Stomach (tissue), 9 donors: ENCODE results near the gene LIPG. TPM values are rescaled to one million over a fixed set of nuclear protein-coding genes. Genes with fewer than 3 reads are reported as not detected.
"Not testable (repeated sequence)": the region's sequence is repeated elsewhere in the genome, so short reads cannot be mapped to it uniquely, and the experiment has no call there.

Source experiments
- DNase-seq, 2 donors: peaks; one replicate each; pipeline versions ENCODE4 v3.0.0 to v3.0.0-alpha.2; 2013 to 2019
- H3K27ac ChIP-seq, 5 donors: fragments of 200-600 bp in 4 of 5; sonication (generic) in 4 of 5; one replicate each; pipeline ENCODE4 v1.5.1; 2013 to 2019; ENCODE audit warnings: mild to moderate bottlenecking in 1 of 5, moderate library complexity in 1 of 5
- H3K27me3 ChIP-seq, 3 donors: fragments of 200-600 bp; sonication (generic); one replicate each; pipeline ENCODE4 v1.5.1; 2017 to 2019; ENCODE audit warnings: mixed run types in 1 of 3
- H3K36me3 ChIP-seq, 4 donors: fragments of 200-600 bp; sonication (generic); 1 replicate in 3 of 4; 2 replicates in 1 of 4; pipeline ENCODE4 v1.5.1; 2016 to 2019
- H3K4me1 ChIP-seq, 4 donors: fragments of 200-600 bp; sonication (generic); one replicate each; pipeline ENCODE4 v1.5.1; 2016 to 2019
- H3K4me3 ChIP-seq, 4 donors: fragments of 200-600 bp; sonication (generic) in 3 of 4; one replicate each; pipeline ENCODE4 v1.5.1; 2016 to 2019; ENCODE audit warnings: mild to moderate bottlenecking in 1 of 4
- H3K9me3 ChIP-seq, 4 donors: fragments of 200-600 bp; sonication (generic); one replicate each; pipeline ENCODE4 v1.5.1; 2016 to 2019
- EP300 ChIP-seq: sonication (generic); formaldehyde crosslinking; IDR thresholded peaks from one replicate; pipeline ENCODE4 v1.6.1; 2017; ENCODE audit warnings: antibody characterized with exemption
- POLR2A ChIP-seq, 4 donors: fragments of 450-650 bp; IDR thresholded peaks; one replicate each; pipeline ENCODE4 v1.6.1; 2016; ENCODE audit warnings: antibody characterized with exemption in 4 of 4, control low read depth in 2 of 4, mild to moderate bottlenecking in 1 of 4, moderate library complexity in 1 of 4
- POLR2AphosphoS5 ChIP-seq, 3 donors: sonication (generic); formaldehyde crosslinking; IDR thresholded peaks; one replicate each; pipeline ENCODE4 v1.6.1; 2016; ENCODE audit warnings: antibody characterized with exemption in 3 of 3
- WGBS, 5 donors: extraction: QIAGEN DNeasy Blood & Tissue Kit in 3 of 5; methylation state at CpG; one replicate each; pipeline versions ENCODE4 v1.1.5 to v1.1.7; 2013 to 2018; 5-methylcytosine and 5-hydroxymethylcytosine counted together
- intact Hi-C: fragments of 100-400 bp; cut with DNase I; formaldehyde crosslinking; loops from one replicate; pipeline ENCODE4 v1.15.1; 2023; ENCODE audit warnings: low total_unique reads
- polyA plus RNA-seq, 3 donors: library from polyadenylated mRNA; stranded (reverse); fragments of 200-250 nt; gene quantifications; one replicate each; pipeline ENCODE4 v1.2.3, GENCODE V29; 2013
- total RNA-seq, 5 donors: library from RNA; depleted of rRNA; stranded (reverse); fragments of >200 nt; gene quantifications; one replicate each; pipeline versions ENCODE4 v1.1.0 to v1.2.3, GENCODE V29; 2014 to 2016
- TF ChIP-seq, protein P1 (sequence below), 7 experiments: fragments of 450-650 bp in 4 of 7; fragments of 200-600 bp in 3 of 7; sonication (generic) in 3 of 7; IDR thresholded peaks; one replicate each; pipeline ENCODE4 v1.5.1; 2016 to 2019; ENCODE audit warnings: antibody characterized with exemption in 7 of 7, control low read depth in 2 of 7, mild to moderate bottlenecking in 1 of 7
- donor health status: healthy with polysubstance abuse.
- donor health status: Bipolar disorder and iron deficiency.
- donor health status: healthy.

LIPG gene
- total and polyA plus RNA-seq, 8 donors, result 0.76 to 6.2 (median 3.2) TPM

DNA sequence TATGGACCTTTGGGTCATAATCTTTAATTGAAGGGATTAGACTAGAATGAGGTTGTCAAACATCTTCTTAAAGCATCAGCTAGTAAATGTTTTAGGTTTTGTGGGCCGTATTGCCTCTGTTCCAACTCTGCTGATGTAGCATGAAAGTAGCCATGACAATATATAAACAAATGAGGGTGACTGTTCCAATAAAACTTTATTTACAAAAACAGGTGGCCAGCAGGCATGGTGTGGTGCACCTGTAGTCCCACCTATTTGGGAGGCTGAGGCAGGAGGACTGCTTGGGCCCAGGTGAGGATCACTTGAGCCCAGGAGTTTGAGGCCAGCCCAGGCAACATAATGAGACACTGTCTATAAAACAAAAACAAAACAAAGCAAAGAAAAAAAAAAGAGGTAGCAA, 18.4 kb downstream of the LIPG start:
- TF ChIP-seq EP300 (no peak), POLR2AphosphoS5 (IDR thresholded peaks at IDR 0.05) (no peak), POLR2A (IDR thresholded peaks at IDR 0.05) (no peak)
- TF ChIP-seq, protein P1, sequence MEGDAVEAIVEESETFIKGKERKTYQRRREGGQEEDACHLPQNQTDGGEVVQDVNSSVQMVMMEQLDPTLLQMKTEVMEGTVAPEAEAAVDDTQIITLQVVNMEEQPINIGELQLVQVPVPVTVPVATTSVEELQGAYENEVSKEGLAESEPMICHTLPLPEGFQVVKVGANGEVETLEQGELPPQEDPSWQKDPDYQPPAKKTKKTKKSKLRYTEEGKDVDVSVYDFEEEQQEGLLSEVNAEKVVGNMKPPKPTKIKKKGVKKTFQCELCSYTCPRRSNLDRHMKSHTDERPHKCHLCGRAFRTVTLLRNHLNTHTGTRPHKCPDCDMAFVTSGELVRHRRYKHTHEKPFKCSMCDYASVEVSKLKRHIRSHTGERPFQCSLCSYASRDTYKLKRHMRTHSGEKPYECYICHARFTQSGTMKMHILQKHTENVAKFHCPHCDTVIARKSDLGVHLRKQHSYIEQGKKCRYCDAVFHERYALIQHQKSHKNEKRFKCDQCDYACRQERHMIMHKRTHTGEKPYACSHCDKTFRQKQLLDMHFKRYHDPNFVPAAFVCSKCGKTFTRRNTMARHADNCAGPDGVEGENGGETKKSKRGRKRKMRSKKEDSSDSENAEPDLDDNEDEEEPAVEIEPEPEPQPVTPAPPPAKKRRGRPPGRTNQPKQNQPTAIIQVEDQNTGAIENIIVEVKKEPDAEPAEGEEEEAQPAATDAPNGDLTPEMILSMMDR (IDR thresholded peaks at IDR 0.05), result no peak
- H3K27me3 ChIP-seq, result no peaks in the 10 kb centered on the region
- no peak for DNase-seq
- H3K9me3 ChIP-seq, result no peaks in the 10 kb centered on the region
- intact Hi-C loops, result no loop called here
- H3K4me1 ChIP-seq, result peaks cover 0 to 7% (median 0%) of the 10 kb centered on the region in 4 donors
- peaks cover 0 to 15% (median 0%) of the 10 kb centered on the region in 4 donors for H3K36me3 ChIP-seq
- 60 to 84% (median 77%) methylated on average over 1 of the region's 1 CpG for WGBS, 5 donors
- no peak overlapping the region for H3K4me3 ChIP-seq
- no peak overlapping the region for H3K27ac ChIP-seq

GRCh38 chr18:49581371-49581770, 19.5 kb downstream of the LIPG start:
- 67 to 79% (median 71%) methylated on average over 7 of the region's 7 CpGs for WGBS, 5 donors
- intact Hi-C loops, result no loop called here
- Histone ChIP-seq H3K9me3 (no peaks in the 10 kb centered on the region), H3K27ac (no peak overlapping the region), H3K4me3 (no peak overlapping the region), H3K4me1 (peaks cover 0 to 7% (median 0%) of the 10 kb centered on the region in 4 donors), H3K36me3 (peaks cover 0 to 15% (median 0%) of the 10 kb centered on the region in 4 donors), H3K27me3 (no peaks in the 10 kb centered on the region)
- no peak for DNase-seq
- TF ChIP-seq POLR2AphosphoS5 (IDR thresholded peaks at IDR 0.05), result no peak
- TF ChIP-seq EP300, result no peak
- no peak for TF ChIP-seq POLR2A (IDR thresholded peaks at IDR 0.05)
- TF ChIP-seq, protein P1 (IDR thresholded peaks at IDR 0.05), result no peak

DNA sequence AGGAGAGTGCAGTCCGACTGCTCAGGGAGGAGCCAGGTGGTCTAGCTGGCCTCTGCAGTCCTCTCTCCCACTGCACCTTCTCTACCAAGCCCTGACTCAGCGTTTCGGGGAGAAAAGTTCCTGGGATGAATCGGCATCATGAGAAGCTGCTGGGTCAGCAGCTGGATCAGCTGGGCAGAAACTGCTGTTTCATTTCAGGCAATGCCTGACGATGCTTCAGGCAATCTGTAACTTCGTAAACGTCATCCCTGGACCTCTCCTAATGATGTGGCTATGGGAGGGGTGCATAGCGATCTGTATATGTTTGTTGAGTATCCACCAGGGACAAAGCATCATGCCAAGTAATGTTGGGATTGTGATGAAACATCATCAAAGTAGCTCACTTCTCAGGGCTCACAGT, 20.7 kb downstream of the LIPG start:
- H3K9me3 ChIP-seq, result no peaks in the 10 kb centered on the region
- H3K4me1 ChIP-seq, result peaks cover 0 to 7% (median 0%) of the 10 kb centered on the region in 4 donors
- no peaks in the 10 kb centered on the region for H3K27me3 ChIP-seq
- DNase-seq, result peak in 1 of 2 donors; percentile 50
- no peak overlapping the region for H3K4me3 ChIP-seq
- peaks cover 0 to 15% (median 0%) of the 10 kb centered on the region in 4 donors for H3K36me3 ChIP-seq
- TF ChIP-seq, protein P1 (IDR thresholded peaks at IDR 0.05), result no peak
- TF ChIP-seq POLR2A (IDR thresholded peaks at IDR 0.05), result no peak
- no peak for TF ChIP-seq POLR2AphosphoS5 (IDR thresholded peaks at IDR 0.05)
- no peak for TF ChIP-seq EP300
- 73 to 82% (median 81%) methylated on average over 8 of the region's 8 CpGs for WGBS, 5 donors
- intact Hi-C loops, result no loop called here
- H3K27ac ChIP-seq, result no peak overlapping the region

GRCh38 chr18:49584394-49584793, 22.5 kb downstream of the LIPG start:
- Histone ChIP-seq H3K4me3 (no peak overlapping the region), H3K9me3 (no peaks in the 10 kb centered on the region), H3K27me3 (no peaks in the 10 kb centered on the region), H3K27ac (no peak overlapping the region), H3K4me1 (peaks cover 0 to 7% (median 0%) of the 10 kb centered on the region in 4 donors), H3K36me3 (peaks cover 0 to 30% (median 0%) of the 10 kb centered on the region in 4 donors)
- 50 to 68% (median 63%) methylated on average over 3 of the region's 3 CpGs for WGBS, 5 donors
- TF ChIP-seq POLR2A (IDR thresholded peaks at IDR 0.05), result no peak
- no peak for TF ChIP-seq EP300
- TF ChIP-seq POLR2AphosphoS5 (IDR thresholded peaks at IDR 0.05), result no peak
- intact Hi-C loops, result no loop called here
- DNase-seq, result peak in 1 of 2 donors; percentile 33

- peaks cover 0 to 33% (median 0%) of the 10 kb centered on the region in 4 donors for H3K36me3 ChIP-seq
- H3K4me3 ChIP-seq, DNase-seq, H3K4me1 ChIP-seq, H3K9me3 ChIP-seq, H3K27me3 ChIP-seq, intact Hi-C loops, H3K27ac ChIP-seq: not testable (repeated sequence)
- WGBS, 5 donors, result 86 to 92% (median 88%) methylated on average over 4 of the region's 4 CpGs
Measured at GRCh38 chr18:49584951-49585350, 23.1 kb downstream of the LIPG start.
